A204.1 (cell line): ENCODE results near the gene FURIN.
"Not testable (repeated sequence)": the region's sequence is repeated elsewhere in the genome, so short reads cannot be mapped to it uniquely, and the experiment has no call there.

Experiments used
- FAIRE-seq: peaks from 2 replicates; lab custom pipeline; 2012; peaks lifted over from hg19 to GRCh38; lab: Jason Lieb, UNC

FURIN gene

DNA sequence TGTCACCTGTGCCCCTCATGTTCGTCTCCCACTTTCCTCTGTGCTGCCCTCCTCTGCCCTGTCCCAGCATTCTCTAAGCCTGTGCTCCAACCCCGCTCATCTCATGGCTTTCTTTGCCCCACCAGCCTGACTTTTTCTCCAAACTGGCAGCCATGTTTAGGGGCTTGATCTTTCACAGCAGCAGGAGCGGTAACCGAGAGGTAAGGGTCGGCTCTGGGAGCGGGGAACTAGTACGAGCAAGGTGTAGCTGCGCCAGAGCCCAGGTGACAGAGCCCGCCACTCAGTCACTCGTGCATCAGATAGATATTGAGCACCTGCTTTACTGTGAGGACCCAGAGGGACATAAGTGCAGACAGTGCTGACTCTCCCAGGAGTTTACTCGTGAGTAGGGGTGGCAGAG lies 48.1 kb downstream of the FURIN start:
- FAIRE-seq = no peak

DNA sequence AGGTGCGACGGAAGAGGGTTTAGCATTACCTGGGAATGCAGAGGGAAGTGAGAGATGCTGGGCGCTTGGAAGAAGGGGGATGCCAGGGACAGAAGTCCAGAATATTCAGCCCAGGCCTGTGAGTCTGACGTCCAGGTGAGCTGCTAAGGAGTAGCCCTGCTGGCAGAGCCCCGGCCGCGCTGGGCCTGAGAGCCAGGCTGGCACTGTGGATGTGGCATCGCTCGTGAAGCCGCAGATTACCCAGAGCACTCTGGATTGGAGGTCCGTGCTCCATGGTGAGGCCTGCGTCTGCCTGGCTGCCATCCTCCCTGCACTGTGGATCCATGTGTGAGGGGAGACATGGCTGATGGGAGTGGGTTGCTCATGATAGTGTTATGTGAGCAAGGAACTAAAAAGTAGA lies 49.2 kb downstream of the FURIN start:
- FAIRE-seq = no peak

DNA sequence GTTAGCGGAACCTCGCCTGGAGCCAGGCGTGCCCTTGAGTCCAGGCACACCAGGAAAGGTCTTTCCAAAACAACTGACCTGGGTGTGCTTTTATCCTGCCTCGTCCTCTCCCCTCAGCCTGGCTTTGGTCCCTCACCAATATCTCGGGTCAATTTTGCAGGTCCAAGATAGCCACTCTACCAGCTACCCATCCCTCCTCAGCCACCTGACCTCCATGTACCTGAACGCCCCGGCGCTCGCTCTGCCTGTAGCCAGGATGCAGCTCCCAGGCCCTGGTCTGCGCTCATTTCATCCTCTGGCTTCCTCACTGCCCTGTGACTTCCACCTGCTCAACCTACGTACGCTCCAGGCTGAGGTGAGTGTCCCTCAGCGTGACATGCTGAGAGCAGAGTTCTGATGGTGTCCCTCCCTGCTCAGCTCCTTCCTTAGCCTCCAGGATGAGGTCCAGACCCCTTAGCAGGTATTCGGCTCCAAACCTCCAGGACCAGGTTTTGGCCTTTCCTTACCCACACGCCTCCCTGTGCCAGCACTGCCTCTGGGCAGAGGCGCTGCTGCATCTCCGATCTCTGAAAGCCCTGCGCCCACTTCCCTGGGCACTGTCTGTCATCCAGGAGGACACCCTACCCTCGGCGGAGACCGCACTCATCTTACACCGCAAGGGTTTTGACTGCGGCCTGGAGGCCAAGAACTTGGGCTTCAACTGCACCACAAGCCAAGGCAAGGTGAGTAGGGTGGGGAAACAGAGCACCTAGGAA lies 49.8 kb downstream of the FURIN start:
- no peak for FAIRE-seq

DNA sequence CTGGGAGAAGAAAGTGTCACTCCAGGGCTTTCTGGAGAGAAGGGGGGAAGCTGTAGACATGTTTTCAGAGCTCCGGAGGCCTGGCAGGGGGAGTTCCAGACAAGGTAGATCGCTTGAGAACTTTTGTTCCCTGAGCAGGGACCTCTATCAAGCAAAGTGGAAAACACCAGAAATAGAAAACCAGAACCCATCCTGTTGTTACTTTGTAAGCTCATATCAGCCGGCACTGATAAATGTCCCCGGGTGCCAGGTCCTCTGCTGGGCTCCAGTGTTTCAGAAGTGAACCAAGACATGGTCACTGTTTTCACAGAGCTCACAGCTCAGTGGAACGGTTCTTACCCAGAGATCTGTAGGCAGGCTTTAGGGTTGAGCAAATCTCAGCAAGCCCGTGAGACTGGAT lies 50.4 kb downstream of the FURIN start:
- no peak for FAIRE-seq

DNA sequence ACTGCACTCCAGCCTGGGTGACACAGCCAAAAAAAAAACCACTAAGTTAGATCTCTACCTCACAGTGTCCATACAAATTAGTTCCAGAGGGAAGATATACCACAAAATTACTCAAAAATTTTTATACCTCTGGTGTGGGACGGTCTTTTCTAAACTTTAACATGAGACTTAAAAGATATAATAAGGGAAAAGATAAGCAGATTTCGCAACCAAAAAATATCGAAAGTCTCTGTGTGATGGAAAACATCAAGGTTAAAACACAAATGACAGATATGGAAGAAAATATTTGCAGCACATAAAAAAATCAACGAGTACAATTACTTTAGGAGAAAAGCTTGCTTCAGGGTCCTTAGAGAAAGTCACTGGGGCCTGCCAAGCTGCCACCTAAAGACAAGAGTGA lies 53.5 kb downstream of the FURIN start:
- FAIRE-seq = no peak

DNA sequence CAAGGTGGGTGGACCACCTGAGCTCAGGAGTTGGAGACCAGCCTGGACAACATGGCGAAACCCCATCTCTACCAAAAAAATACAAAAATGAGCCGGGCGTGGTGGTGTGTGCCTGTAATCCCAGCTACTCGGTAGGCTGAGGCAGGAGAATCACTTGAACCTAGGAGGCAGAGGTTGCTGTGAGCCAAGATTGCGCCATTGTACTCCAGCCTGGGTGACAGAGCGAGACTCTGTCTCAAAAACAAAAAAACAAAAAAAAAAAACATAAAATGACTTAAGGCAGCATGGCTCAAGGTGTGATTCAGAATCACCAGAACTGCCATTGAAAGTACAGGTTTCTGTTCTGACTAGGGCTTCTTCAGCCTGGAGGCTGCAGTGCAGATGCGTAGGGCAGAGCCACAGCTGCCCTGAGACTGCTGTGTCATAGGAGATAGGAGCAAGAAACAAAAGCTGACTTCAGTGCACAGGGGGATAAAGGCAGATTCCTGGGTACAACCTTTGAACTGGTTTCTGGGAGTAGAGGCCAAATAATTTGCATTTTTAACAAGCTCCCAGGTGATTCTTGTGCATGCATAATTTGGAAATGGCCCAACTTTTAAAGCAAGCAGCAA lies 54.4 kb downstream of the FURIN start:
- not testable (repeated sequence) for FAIRE-seq

DNA sequence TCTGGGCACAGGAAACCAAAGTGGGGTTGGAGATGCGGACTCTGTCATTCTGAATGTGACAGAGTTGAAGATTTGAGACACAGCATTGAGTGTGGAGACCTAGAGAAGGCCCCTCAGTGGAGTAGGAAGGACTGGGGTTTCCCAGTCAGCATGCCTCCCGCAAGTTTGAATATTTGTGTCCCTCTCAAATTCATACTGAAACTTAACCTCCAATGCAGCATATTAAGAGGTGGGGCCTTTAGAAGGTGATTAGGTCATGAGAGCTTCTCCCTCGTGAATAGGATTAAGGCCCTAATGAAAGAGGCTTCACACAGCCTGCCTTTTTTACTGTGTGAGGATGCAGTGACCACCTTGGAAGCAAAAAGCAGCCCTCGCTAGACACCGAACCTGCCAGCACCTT lies 56.0 kb downstream of the FURIN start:
- FAIRE-seq = no peak

DNA sequence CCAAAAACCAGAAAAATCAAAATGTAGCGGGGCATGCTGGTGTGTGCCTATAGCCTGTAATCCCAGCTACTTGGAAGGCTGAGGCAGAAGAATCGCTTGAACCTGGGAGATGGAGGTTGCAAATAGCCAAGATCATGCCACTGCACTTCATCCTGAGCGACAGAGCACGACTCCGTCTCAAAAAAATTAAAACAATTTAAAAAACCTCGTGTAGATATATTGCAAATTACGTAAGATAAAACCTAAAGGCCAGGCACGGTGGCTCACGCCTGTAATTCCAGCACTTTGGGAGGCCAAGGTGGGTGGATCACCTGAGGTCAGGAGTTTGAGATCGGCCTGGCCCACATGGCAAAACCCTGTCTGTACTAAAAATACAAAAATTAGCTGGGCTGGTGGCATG lies 58.4 kb downstream of the FURIN start:
- FAIRE-seq = not testable (repeated sequence)

DNA sequence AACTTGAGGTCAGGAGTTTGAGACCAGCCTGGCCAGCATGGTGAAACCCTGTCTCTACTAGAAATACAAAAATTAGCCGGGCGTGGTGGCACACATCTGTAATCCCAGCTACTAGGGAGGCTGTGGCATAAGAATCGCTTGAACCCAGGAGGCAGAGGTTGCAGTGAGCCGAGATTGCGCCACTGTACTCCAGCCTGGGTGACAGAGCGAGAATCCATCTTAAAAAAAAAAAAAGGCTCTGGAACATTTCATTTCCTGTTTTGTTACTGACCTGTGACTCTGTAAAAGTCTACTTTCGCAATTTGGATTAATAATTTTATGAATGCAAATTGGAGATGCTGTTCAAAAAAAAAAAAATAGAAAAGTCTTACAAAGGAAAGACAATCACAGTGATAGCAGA lies 59.7 kb downstream of the FURIN start:
- not testable (repeated sequence) for FAIRE-seq

DNA sequence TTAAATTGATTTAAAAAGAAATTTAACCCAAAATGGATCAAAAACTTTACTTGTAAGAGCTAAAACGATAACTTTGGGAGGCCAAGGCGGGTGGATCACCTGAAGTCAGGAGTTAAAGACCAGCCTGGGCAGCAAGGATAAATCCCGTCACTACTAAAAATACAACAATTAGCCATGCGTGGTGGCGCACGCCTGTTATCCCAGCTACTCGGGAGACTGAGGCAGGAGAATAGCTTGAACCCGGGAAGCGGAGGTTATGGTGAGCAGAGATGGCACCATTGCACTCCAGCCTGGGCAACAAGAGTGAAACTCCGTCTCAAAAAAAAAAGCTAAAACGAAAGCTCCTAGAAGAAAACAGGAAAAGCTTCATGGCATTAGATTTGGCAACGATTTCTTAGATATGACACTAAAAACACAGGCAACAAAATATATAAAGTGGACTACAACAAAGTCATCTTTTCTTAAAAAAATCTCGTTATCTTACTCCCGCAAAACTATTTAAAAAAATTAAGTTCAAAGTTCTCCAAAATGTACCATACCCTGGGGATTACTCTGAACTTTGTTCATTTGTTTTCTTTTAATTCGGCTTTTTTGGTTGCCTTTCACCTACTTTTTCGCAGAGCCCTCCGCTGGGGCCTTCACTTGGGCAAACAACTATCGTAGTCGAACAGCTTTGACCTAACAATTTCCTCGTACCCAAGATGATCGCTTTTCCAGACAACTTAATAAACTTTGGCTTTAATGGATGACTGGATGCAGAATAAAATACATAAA lies 61.0 kb downstream of the FURIN start:
- no peak for FAIRE-seq

DNA sequence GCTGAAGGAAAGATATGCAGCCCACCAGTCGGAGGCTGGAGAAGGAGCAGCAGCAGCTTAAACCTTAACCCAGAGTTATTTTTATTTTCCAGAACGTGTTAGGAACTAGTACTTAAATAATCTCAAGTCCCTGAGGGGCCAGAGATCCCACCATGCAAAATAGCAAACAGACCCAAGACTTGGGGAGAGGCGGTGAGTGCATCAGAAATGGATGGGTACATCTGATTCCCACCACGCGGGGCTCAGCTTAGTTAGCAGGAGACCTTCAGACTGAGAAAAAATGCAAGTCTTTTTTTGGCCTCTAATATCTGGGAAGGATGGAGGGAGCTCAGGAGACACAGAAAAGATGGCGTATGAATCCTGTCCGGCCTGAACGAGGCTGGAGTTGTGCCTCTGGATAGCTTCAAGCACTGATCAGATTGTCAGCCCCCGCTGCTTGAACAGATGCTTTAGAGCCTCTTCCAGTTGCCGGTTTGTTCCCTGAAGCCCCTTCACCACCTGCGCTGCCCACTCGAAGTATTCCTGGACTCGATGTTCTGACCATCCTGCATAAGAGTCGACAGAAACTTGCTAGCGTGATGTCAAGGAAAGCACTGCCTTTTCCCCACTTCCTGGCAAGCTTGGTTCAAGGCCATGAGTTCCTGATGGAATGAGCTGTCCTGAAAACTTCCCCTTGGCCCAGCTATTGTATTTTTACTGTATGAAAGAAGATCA lies 62.6 kb downstream of the FURIN start:
- no peak for FAIRE-seq

DNA sequence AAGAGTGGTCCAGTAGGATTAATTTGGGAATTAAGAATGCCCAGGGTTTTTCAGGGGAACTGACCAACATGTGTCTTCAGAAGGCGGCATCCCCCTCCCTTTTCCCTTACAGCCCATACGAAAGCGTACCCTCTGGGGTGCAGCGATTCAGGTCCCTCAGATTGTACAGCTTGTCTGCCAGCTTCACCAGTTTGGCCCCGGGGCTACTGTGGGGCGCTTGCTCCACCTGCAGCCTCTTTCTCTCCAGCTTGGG lies 63.1 kb downstream of the FURIN start:
- FAIRE-seq = no peak

DNA sequence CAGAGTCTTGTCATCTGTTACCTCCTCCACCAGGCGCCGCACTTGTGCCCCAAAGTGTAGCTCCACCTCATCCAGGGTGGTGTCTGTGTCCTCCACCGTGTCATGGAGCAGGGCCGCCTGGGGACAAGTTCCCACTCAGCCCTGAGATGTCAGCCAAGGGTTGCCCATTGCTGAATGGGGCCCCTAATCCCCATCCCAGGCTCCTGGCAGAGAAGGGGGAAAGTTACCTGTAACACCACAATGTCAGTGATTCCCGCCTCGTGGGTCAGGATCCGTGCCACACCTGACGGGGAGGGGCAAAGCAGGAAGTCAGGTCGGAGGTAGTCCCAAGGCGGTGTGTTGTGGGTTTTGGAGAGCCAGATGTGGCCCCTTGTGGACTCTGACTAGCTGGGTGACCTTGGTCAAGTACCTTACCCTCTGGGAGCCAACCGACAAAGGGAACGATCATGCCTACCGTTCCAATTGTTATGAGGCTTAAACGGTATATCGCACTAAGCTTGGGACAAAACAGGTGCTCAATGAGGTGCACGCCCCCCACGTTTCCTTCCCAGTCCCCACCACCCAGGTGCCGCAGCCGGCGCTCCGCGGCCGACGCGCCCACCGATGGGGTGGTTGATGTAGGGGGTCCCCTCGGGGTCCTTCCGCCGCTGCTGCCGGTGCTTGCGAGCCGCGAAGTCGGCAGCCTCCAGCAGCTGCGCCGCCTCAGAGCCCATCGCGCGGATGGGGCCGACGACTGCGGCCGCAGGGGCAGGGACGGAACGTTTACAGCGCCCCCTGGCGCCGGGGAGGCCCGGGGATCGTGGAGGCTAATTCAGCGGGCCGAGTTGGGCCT lies 63.7 kb downstream of the FURIN start, which contains the start of gene HDDC3:
Gene HDDC3 (minus strand): TSS at position 722 of the 832 bp plus-strand sequence. CDS start 9 bp downstream, at position 713.
- FAIRE-seq = no peak

DNA sequence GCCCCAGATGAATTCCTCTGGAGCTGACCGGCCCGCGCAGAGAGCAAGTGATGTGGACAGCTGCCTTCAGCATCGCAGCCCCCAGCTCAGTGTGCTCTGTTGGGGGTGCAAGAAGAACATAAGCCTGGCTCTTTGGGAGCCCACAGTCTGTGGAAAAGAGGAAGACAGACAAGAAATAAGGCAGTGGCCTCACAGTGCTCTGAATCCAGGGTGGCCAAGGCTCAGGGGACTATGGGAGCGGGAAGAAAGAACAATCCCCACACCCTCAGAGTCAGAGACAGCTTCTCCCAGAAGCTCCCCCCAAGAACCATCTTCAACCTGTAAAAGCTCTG lies 64.2 kb downstream of the FURIN start:
- FAIRE-seq = no peak
